GM12872 (cell line): Measurements from ENCODE around the gene NGB.

Experiments
- TF ChIP-seq, protein P1 (sequence below): IDR thresholded peaks from 3 replicates; pipeline ENCODE4 v1.5.1; 2011; ENCODE audit warnings: low read depth, mild to moderate bottlenecking, low read length, moderate library complexity; ENCODE audit not compliant: insufficient read depth

The NGB gene

DNA sequence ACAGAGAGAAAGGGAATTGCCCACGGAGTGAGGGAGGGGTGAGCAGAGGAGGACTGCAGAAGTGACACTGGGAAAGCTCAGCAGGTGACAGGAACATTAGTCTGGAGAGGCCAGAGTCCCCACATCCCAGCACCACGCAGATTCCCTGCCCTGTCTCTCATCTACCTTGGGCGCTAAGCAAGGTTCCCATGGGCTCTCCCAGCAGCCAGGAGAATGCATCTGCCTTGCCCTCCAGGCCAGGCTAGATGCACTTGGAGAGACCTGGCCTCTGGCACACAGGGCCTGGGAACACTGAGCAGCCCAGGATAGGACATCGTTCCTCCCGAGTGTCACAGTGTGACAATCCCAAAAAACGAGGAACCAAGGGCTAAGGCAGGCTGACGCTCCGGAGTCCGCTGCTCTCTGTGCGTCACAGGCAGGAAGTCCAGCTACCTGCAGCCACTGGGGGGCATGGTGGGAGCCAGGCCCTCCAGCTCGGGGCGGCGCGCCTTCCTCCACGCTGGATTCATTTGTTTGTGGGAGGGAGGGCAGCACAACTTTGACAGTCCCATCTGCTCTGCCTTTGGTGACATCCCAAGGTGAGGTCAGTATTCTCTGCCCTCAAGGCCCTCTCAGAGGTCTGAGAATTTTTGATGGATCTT is 5.4 kb upstream of the NGB start:
- TF ChIP-seq, protein P1, sequence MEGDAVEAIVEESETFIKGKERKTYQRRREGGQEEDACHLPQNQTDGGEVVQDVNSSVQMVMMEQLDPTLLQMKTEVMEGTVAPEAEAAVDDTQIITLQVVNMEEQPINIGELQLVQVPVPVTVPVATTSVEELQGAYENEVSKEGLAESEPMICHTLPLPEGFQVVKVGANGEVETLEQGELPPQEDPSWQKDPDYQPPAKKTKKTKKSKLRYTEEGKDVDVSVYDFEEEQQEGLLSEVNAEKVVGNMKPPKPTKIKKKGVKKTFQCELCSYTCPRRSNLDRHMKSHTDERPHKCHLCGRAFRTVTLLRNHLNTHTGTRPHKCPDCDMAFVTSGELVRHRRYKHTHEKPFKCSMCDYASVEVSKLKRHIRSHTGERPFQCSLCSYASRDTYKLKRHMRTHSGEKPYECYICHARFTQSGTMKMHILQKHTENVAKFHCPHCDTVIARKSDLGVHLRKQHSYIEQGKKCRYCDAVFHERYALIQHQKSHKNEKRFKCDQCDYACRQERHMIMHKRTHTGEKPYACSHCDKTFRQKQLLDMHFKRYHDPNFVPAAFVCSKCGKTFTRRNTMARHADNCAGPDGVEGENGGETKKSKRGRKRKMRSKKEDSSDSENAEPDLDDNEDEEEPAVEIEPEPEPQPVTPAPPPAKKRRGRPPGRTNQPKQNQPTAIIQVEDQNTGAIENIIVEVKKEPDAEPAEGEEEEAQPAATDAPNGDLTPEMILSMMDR = no peak

DNA sequence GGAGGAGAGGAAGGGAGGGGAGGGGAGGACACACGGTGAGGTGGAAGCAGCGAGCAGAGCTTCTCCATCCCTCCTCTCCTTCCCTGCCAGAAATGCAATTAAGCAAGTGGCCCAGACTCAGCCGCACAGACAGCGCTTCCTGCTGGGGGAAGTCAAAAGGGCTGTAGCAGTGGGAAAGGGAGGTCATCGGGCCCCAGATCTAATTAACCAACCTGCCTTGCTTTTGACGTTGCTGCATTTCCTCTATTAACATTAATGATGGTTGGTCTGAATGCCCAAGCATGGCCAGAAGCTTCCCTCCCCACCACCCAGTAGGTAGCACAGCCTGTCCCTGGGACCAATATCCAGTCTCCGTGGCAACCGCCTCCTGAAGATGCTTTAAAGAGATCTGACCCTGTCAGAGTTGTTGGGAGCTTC is 4.6 kb upstream of the NGB start:
- TF ChIP-seq, protein P1 = no peak

DNA sequence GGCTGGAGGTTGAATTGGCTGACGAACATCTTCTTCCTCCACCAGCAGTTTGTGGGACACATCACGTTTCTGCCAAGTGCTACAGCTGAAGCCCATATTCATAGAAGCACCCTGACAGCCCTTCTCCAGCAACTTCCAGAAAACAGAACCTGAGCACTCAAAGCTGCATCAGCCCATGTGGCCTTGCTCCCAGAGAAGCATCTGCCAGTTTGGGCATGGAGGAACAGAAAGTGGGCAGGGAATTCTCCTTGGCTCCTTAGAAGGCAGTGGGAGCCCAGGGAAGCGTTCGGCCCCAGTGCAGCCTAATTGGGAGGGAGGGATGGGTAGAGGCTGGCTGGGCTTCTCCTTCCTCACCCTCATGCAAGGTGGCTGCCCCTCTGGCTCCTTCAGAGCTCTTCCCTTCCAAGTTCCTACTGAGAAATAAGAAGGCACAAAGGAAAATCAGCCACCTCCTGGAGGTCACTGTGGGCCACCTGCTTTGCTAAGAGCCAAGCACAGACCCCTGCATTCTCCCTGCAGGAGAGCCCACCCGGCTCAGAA is 4.1 kb upstream of the NGB start:
- TF ChIP-seq, protein P1 = no peak

- TF ChIP-seq, protein P1 = no peak
These were observed 2.8 kb upstream of the NGB start for GRCh38 chr14:77273796-77274195.

DNA sequence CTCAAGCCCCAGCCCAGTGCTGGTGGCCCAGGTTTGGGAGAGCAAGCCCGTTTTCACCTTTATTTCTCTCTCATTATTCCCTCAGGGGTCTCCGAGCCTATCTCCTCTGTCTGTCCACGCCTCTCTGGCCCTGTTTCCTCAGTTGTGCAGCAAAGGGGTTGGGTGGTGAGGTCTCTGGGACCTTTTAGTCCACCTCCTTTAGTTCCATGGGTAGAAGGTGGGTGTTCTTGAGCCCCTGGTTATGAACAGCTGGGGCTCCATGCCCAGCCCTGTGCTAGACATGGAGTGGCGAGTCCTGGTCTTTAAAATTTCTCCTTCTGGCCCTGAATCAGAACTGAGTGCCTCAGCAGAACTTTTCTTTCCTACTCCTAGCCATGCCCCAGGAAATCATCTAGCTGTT is 1.3 kb upstream of the NGB start:
- TF ChIP-seq, protein P1 = no peak

- TF ChIP-seq, protein P1 = no peak
These were observed 469 bp downstream of the NGB start for GRCh38 chr14:77270361-77271112.

GRCh38 chr14:77268989-77269600 is 1.9 kb downstream of the NGB start:
- TF ChIP-seq, protein P1 = no peak
